ENCODE results near the gene GRAMD1A. TPM values are rescaled to one million over a fixed set of nuclear protein-coding genes. Genes with fewer than 3 reads are reported as not detected.
A peak's percentile ranks its signal among the peaks of the same experiment; 100 is the strongest.

GRAMD1A gene
- total and polyA plus RNA-seq, 9 of the 15 experiments (the other 6 are each of a cell fraction or from before 2014, with no cell fraction given): 1.4 to 63.8 (median 38.5) TPM

- TF ChIP-seq ZNF644 (tag; IDR thresholded peaks at IDR 0.05; ENCODE audit: low read depth) (peak; percentile 58; the same call in 1 of the 2 replicates), GATAD2A (IDR thresholded peaks at IDR 0.05) (peak; percentile 63; the same call in 1 of the 2 replicates), ZBTB9 (CRISPR knock-in tag; IDR thresholded peaks at IDR 0.05) (peak; percentile 90), PHF21A (IDR thresholded peaks at IDR 0.05; ENCODE audit: borderline replicate concordance, low read depth) (peak; percentile 82), NR2F6 (CRISPR knock-in tag; IDR thresholded peaks at IDR 0.05) (no peak), CBX2 (IDR thresholded peaks at IDR 0.05; ENCODE audit: insufficient read depth, low read length, poor library complexity, severe bottlenecking) (no peak), KLF10 (CRISPR knock-in tag; IDR thresholded peaks at IDR 0.05) (no peak), ZBTB17 (CRISPR knock-in tag; IDR thresholded peaks at IDR 0.05) (0 out of 2 replicates have a peak, but pooled peaks have one; percentile 53), DMBX1 (CRISPR knock-in tag; IDR thresholded peaks at IDR 0.05; ENCODE audit: borderline replicate concordance) (peak; percentile 90), ATF4 (CRISPR knock-in tag; IDR thresholded peaks at IDR 0.05) (no peak), STAT5A (IDR thresholded peaks at IDR 0.05; ENCODE audit: borderline replicate concordance, low read length) (no peak), ETV5 (CRISPR knock-in tag; IDR thresholded peaks at IDR 0.05; ENCODE audit: low read depth) (peak; percentile 100), SNRNP70 (optimal IDR thresholded peaks at IDR 0.05; ENCODE audit: low read depth, low read length) (no peak), KLF1 (tag; IDR thresholded peaks at IDR 0.05) (peak; percentile 51; the same call in 1 of the 2 replicates), ZNF583 (CRISPR knock-in tag; IDR thresholded peaks at IDR 0.05) (peak; percentile 84), CC2D1A (IDR thresholded peaks at IDR 0.05) (no peak), MAFF (IDR thresholded peaks at IDR 0.05; ENCODE audit: low read length) (no peak), GATAD2B (IDR thresholded peaks at IDR 0.05; ENCODE audit: borderline replicate concordance) (peak; percentile 83; the same call in 1 of the 2 replicates), HDAC1 (IDR thresholded peaks at IDR 0.05) (peak in 1 of 2 experiments; percentile 63; a peak in 1 of 4 replicates), HNRNPUL1 (IDR thresholded peaks at IDR 0.05; ENCODE audit: low read length) (no peak), CBX1 (IDR thresholded peaks at IDR 0.05; ENCODE audit: low read depth) (0 out of 2 replicates have a peak, but pooled peaks have one; percentile 49)
- TF ChIP-seq, protein P1, sequence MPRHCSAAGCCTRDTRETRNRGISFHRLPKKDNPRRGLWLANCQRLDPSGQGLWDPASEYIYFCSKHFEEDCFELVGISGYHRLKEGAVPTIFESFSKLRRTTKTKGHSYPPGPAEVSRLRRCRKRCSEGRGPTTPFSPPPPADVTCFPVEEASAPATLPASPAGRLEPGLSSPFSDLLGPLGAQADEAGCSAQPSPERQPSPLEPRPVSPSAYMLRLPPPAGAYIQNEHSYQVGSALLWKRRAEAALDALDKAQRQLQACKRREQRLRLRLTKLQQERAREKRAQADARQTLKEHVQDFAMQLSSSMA (CRISPR knock-in tag; IDR thresholded peaks at IDR 0.05): no peak
- TF ChIP-seq, protein P2, sequence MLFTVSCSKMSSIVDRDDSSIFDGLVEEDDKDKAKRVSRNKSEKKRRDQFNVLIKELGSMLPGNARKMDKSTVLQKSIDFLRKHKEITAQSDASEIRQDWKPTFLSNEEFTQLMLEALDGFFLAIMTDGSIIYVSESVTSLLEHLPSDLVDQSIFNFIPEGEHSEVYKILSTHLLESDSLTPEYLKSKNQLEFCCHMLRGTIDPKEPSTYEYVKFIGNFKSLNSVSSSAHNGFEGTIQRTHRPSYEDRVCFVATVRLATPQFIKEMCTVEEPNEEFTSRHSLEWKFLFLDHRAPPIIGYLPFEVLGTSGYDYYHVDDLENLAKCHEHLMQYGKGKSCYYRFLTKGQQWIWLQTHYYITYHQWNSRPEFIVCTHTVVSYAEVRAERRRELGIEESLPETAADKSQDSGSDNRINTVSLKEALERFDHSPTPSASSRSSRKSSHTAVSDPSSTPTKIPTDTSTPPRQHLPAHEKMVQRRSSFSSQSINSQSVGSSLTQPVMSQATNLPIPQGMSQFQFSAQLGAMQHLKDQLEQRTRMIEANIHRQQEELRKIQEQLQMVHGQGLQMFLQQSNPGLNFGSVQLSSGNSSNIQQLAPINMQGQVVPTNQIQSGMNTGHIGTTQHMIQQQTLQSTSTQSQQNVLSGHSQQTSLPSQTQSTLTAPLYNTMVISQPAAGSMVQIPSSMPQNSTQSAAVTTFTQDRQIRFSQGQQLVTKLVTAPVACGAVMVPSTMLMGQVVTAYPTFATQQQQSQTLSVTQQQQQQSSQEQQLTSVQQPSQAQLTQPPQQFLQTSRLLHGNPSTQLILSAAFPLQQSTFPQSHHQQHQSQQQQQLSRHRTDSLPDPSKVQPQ (CRISPR knock-in tag; IDR thresholded peaks at IDR 0.05; ENCODE audit: borderline replicate concordance): no peak
- TF ChIP-seq, protein P3, sequence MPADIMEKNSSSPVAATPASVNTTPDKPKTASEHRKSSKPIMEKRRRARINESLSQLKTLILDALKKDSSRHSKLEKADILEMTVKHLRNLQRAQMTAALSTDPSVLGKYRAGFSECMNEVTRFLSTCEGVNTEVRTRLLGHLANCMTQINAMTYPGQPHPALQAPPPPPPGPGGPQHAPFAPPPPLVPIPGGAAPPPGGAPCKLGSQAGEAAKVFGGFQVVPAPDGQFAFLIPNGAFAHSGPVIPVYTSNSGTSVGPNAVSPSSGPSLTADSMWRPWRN (IDR thresholded peaks at IDR 0.05; ENCODE audit: low read depth): peak; percentile 91
Measured at GRCh38 chr19:35040826-35041547, 40.9 kb downstream of the GRAMD1A start (continued).
